Mammary epithelial cell (primary cell): Measurements from ENCODE around the gene TRMT1.

Experiments used
- CTCF ChIP-seq, 2 donors: IDR thresholded peaks in 1 of 2; conservative IDR thresholded peaks in 1 of 2; 2 replicates each; pipeline ENCODE4 v1.5.1; 2011 to 2012; ENCODE audit warnings: inconsistent platforms in 2 of 2, low read length in 2 of 2, mild to moderate bottlenecking in 2 of 2, control low read depth in 1 of 2, low read depth in 1 of 2; ENCODE audit not compliant: insufficient read depth in 1 of 2; ENCODE audit errors: extremely low read depth in 1 of 2
- EZH2 ChIP-seq: IDR thresholded peaks from 2 replicates; pipeline ENCODE4 v1.6.1; 2012; ENCODE audit warnings: low read length, inconsistent platforms, borderline replicate concordance

DNA sequence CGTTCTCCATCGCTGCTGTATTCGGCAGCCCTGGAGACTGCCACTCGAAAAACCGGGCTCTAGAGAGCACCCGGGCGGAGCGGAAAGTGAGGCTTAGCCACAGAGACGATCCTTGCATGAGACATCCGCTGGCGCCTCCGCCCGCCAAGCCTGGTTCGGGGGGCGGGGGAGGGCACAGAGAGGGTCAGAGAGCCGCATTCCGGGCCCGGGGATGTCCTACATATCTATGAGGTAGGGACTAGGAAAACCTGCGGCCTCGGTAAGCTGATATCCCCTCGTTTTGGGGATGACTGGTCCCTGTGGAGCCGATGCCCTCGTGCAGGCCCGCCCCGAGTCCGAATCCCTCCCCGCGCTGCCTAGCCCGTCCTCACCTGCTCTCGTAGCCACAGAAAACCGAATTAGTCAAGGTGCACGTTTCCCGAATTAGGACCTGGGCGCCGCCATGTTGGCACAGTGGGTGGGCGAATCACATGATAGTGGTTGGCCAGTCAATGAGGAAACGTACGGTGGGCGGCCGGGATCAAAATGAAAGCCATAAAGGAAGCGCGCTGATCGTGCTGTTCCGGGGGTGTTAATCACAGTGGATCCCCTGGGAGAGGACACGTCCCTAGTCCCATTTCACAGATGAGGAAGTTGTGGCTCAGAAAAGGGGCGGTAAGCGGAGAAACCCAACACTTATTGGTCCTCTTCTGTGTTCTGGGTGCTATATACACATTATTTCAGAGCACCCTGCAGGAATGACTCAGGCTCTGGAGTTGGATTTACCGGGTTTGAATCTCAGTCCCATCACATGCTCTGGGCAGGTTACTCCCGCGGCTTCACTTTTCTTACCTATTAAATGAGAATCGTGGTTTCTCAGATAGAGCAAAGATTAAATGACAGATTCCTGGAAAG, at the start of gene TRMT1:
- no peak for TF ChIP-seq CTCF (conservative IDR thresholded peaks at IDR 0.05 in 1 of 2, IDR thresholded peaks at IDR 0.05 in 1 of 2; ENCODE audit: extremely low read depth in 1 of 2, insufficient read depth in 1 of 2, low read depth in 1 of 2, low read length in 2 of 2)
- no peak for TF ChIP-seq EZH2
